Measurements from ENCODE around the gene SCOC. TPM values are rescaled to one million over a fixed set of nuclear protein-coding genes. Genes with fewer than 3 reads are reported as not detected.

Gene SCOC
- polyA plus RNA-seq, 1 donor from 2014 or later, result 320 TPM

DNA sequence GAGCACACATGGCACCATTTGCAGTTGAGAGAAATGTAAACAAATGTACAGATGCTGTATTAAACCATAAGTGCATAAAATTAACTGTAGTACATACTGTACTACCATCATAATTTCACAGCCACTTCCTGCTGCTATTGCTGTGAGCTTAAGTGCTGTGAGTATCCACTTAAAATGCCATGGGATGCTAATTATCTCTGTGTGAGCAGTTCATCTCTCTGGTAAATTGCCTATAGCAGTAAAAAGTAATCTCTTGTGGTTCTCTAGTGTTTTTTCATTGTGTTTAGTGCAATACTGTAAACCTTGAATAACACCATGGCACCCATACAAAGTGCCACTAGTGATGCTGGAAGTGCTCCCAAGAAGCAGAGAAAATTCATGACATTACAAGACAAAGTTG lies 9.9 kb upstream of the SCOC start:
- Histone ChIP-seq H3K4me2 (ENCODE audit: low read length) (peak overlapping the region; percentile 38), H3K4me3 (ENCODE audit: low read length) (peak overlapping the region; percentile 25), H3K9ac (ENCODE audit: low read length) (no peak overlapping the region), H3K27me3 (ENCODE audit: insufficient read depth, low read depth, low read length) (no peaks in the 10 kb centered on the region), H3K36me3 (ENCODE audit: insufficient read depth, low read length) (no peaks in the 10 kb centered on the region), H2AFZ (ENCODE audit: low read depth, low read length) (no peak overlapping the region), H3F3A (ENCODE audit: insufficient read depth, low read length, poor library complexity, severe bottlenecking) (peaks cover 5% of the 10 kb centered on the region), H3K9me3 (ENCODE audit: low read length) (no peaks in the 10 kb centered on the region), H3K79me2 (replicated peaks; ENCODE audit: insufficient read depth, low read length) (no peaks in the 10 kb centered on the region), H3K9me2 (ENCODE audit: insufficient read depth, low read length) (no peaks in the 10 kb centered on the region), H3K27ac (ENCODE audit: low read length) (peak overlapping the region; percentile 48), H4K20me1 (ENCODE audit: insufficient read depth) (no peaks in the 10 kb centered on the region)
- no peak for TF ChIP-seq TAF1 (IDR thresholded peaks at IDR 0.05; ENCODE audit: low read depth)
- TF ChIP-seq EP300 (conservative IDR thresholded peaks at IDR 0.05; ENCODE audit: poor library complexity, severe bottlenecking), result peak; percentile 67
- TF ChIP-seq EZH2 (IDR thresholded peaks at IDR 0.05; ENCODE audit: borderline replicate concordance, insufficient read depth, low read length, poor library complexity, severe bottlenecking), result no peak
- peak; percentile 49 for TF ChIP-seq MXI1 (conservative IDR thresholded peaks at IDR 0.05; ENCODE audit: poor library complexity, severe bottlenecking)
- TF ChIP-seq, protein P1, sequence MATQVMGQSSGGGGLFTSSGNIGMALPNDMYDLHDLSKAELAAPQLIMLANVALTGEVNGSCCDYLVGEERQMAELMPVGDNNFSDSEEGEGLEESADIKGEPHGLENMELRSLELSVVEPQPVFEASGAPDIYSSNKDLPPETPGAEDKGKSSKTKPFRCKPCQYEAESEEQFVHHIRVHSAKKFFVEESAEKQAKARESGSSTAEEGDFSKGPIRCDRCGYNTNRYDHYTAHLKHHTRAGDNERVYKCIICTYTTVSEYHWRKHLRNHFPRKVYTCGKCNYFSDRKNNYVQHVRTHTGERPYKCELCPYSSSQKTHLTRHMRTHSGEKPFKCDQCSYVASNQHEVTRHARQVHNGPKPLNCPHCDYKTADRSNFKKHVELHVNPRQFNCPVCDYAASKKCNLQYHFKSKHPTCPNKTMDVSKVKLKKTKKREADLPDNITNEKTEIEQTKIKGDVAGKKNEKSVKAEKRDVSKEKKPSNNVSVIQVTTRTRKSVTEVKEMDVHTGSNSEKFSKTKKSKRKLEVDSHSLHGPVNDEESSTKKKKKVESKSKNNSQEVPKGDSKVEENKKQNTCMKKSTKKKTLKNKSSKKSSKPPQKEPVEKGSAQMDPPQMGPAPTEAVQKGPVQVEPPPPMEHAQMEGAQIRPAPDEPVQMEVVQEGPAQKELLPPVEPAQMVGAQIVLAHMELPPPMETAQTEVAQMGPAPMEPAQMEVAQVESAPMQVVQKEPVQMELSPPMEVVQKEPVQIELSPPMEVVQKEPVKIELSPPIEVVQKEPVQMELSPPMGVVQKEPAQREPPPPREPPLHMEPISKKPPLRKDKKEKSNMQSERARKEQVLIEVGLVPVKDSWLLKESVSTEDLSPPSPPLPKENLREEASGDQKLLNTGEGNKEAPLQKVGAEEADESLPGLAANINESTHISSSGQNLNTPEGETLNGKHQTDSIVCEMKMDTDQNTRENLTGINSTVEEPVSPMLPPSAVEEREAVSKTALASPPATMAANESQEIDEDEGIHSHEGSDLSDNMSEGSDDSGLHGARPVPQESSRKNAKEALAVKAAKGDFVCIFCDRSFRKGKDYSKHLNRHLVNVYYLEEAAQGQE (IDR thresholded peaks at IDR 0.05; ENCODE audit: borderline replicate concordance), result peak; percentile 60
- TF ChIP-seq, protein P2, sequence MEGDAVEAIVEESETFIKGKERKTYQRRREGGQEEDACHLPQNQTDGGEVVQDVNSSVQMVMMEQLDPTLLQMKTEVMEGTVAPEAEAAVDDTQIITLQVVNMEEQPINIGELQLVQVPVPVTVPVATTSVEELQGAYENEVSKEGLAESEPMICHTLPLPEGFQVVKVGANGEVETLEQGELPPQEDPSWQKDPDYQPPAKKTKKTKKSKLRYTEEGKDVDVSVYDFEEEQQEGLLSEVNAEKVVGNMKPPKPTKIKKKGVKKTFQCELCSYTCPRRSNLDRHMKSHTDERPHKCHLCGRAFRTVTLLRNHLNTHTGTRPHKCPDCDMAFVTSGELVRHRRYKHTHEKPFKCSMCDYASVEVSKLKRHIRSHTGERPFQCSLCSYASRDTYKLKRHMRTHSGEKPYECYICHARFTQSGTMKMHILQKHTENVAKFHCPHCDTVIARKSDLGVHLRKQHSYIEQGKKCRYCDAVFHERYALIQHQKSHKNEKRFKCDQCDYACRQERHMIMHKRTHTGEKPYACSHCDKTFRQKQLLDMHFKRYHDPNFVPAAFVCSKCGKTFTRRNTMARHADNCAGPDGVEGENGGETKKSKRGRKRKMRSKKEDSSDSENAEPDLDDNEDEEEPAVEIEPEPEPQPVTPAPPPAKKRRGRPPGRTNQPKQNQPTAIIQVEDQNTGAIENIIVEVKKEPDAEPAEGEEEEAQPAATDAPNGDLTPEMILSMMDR (IDR thresholded peaks at IDR 0.05; ENCODE audit: poor library complexity, severe bottlenecking), result no peak
- TF ChIP-seq SMC3 (conservative IDR thresholded peaks at IDR 0.05; ENCODE audit: poor library complexity), result no peak
- TF ChIP-seq RAD21 (conservative IDR thresholded peaks at IDR 0.05), result no peak
- TF ChIP-seq POLR2AphosphoS5 (IDR thresholded peaks at IDR 0.05), result peak; percentile 81

DNA sequence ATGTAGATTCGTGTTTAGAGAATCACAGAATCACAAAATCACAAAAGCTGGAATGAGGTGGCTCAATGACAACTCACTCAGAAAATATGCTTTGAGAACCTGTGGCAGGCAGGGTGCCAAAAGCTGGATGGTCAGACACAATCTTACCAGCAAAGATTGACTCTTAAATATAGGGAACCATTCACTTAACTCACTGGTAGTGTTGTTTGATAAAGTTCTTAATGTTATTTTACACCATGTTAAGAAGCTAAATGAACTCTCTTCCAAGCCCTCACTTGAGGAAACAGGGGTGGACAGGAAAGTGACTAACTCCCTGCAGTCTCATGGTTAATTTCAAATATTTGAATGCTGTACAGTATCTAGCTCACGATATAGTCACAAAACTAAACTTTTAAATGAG lies 5.7 kb upstream of the SCOC start:
- Histone ChIP-seq H3K4me2 (ENCODE audit: low read length) (no peak overlapping the region), H3K9me3 (ENCODE audit: low read length) (no peaks in the 10 kb centered on the region), H4K20me1 (ENCODE audit: insufficient read depth) (no peaks in the 10 kb centered on the region), H2AFZ (ENCODE audit: low read depth, low read length) (no peak overlapping the region), H3K27ac (ENCODE audit: low read length) (no peak overlapping the region), H3K9me2 (ENCODE audit: insufficient read depth, low read length) (no peaks in the 10 kb centered on the region), H3F3A (ENCODE audit: insufficient read depth, low read length, poor library complexity, severe bottlenecking) (peaks cover 5% of the 10 kb centered on the region), H3K27me3 (ENCODE audit: insufficient read depth, low read depth, low read length) (no peaks in the 10 kb centered on the region), H3K9ac (ENCODE audit: low read length) (no peak overlapping the region), H3K36me3 (ENCODE audit: insufficient read depth, low read length) (no peaks in the 10 kb centered on the region), H3K4me3 (ENCODE audit: low read length) (no peak overlapping the region), H3K79me2 (replicated peaks; ENCODE audit: insufficient read depth, low read length) (no peaks in the 10 kb centered on the region)
- TF ChIP-seq MXI1 (conservative IDR thresholded peaks at IDR 0.05; ENCODE audit: poor library complexity, severe bottlenecking) (no peak), SMC3 (conservative IDR thresholded peaks at IDR 0.05; ENCODE audit: poor library complexity) (no peak)

DNA sequence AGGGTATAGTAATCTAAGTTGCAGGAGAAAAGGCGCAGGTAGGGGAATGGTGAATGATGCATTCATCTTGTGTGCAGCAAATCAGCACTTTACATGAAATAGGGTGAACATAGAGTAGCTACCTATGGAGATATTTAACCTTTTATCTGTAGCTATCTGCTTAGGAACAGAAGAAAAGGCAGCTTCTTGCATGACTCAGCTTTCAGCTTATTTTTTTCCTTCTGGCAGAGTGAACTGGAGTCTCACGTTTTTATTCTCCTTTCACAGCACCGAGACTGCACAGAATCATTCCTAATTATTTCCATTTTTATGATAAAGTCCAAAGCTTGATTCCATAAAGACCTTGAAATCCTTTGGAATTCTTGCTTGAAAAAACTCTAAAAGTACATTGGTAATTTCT lies 4.8 kb upstream of the SCOC start:
- no peaks in the 10 kb centered on the region for H3K27me3 ChIP-seq (ENCODE audit: insufficient read depth, low read depth, low read length)
- no peaks in the 10 kb centered on the region for H3K79me2 ChIP-seq (replicated peaks; ENCODE audit: insufficient read depth, low read length)
- H3K36me3 ChIP-seq (ENCODE audit: insufficient read depth, low read length), result no peaks in the 10 kb centered on the region
- TF ChIP-seq TAF1 (IDR thresholded peaks at IDR 0.05; ENCODE audit: low read depth) (no peak), EZH2 (IDR thresholded peaks at IDR 0.05; ENCODE audit: borderline replicate concordance, insufficient read depth, low read length, poor library complexity, severe bottlenecking) (no peak)
- H3K4me2 ChIP-seq (ENCODE audit: low read length), result no peak overlapping the region
- H3K27ac ChIP-seq (ENCODE audit: low read length), result no peak overlapping the region
- no peaks in the 10 kb centered on the region for H4K20me1 ChIP-seq (ENCODE audit: insufficient read depth)
- H3F3A ChIP-seq (ENCODE audit: insufficient read depth, low read length, poor library complexity, severe bottlenecking), result peaks cover 5% of the 10 kb centered on the region
- H2AFZ ChIP-seq (ENCODE audit: low read depth, low read length), result no peak overlapping the region
- H3K9me3 ChIP-seq (ENCODE audit: low read length), result no peaks in the 10 kb centered on the region
- no peaks in the 10 kb centered on the region for H3K9me2 ChIP-seq (ENCODE audit: insufficient read depth, low read length)
- H3K9ac ChIP-seq (ENCODE audit: low read length), result no peak overlapping the region
- no peak overlapping the region for H3K4me3 ChIP-seq (ENCODE audit: low read length)
